HepG2 (cell line): ENCODE data around the gene DAB1.

Experiments
- ESRRA ChIP-seq: sonication (generic); formaldehyde crosslinking; IDR thresholded peaks from 2 replicates; pipeline ENCODE4 v1.5.1; 2020; ENCODE audit warnings: mild to moderate bottlenecking, low read depth, missing genetic modification reagents
- ETV6 ChIP-seq: sonication (generic); formaldehyde crosslinking; conservative IDR thresholded peaks from 2 replicates; pipeline ENCODE4 v1.4.0; 2020; ENCODE audit warnings: missing genetic modification reagents
- RAD21 ChIP-seq: fragments of 450-650 bp; formaldehyde crosslinking; IDR thresholded peaks from 2 replicates; pipeline ENCODE4 v1.5.0; 2020; ENCODE audit warnings: mild to moderate bottlenecking
- THYN1 ChIP-seq: sonication (generic); formaldehyde crosslinking; IDR thresholded peaks from 2 replicates; pipeline ENCODE4 v1.8.1; 2023; ENCODE audit warnings: low read depth, mild to moderate bottlenecking, moderate library complexity, missing genetic modification reagents, borderline replicate concordance
- ZNF629 ChIP-seq: sonication (generic); formaldehyde crosslinking; conservative IDR thresholded peaks from 2 replicates; pipeline ENCODE4 v1.5.0; 2020; ENCODE audit warnings: missing genetic modification reagents
- TF ChIP-seq, protein P1 (sequence below): sonication (generic); formaldehyde crosslinking; IDR thresholded peaks from 2 replicates; pipeline ENCODE4 v1.4.0; 2020; ENCODE audit warnings: missing genetic modification reagents, mild to moderate bottlenecking, borderline replicate concordance

DNA sequence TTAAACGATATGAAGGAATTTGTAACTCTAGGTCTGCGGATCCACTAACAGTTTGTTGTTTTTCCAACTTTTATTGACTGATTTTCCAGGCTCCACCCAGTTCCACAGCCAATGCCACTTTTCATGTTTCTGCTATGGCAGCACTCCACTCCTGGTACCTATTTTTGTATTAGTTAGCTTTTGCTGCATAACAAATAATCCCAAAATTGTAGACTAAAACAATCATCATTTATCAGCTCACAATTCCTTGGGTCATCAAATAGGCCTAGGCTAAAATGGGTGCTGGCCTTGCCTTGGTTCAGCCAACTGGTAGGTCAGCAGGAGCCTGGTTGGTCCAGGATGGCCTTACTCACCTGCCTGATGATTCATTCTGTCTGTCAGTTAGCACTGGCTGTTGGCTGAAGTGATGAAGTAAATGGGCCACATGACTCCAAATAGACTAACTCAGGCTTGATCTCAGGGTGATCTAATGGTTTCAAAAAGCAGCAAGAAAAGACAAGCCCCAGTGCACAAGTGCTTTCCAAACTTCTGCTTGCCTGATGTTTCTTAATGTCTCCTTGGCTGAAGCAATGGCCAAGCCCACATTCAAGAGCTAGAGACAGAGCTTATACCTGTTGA, 454.9 kb downstream of the DAB1 start:
- TF ChIP-seq THYN1 (no peak), ESRRA (no peak), RAD21 (CRISPR knock-in tag) (no peak), ZNF629 (CRISPR knock-in tag) (no peak), ETV6 (CRISPR knock-in tag) (no peak)
- TF ChIP-seq, protein P1, sequence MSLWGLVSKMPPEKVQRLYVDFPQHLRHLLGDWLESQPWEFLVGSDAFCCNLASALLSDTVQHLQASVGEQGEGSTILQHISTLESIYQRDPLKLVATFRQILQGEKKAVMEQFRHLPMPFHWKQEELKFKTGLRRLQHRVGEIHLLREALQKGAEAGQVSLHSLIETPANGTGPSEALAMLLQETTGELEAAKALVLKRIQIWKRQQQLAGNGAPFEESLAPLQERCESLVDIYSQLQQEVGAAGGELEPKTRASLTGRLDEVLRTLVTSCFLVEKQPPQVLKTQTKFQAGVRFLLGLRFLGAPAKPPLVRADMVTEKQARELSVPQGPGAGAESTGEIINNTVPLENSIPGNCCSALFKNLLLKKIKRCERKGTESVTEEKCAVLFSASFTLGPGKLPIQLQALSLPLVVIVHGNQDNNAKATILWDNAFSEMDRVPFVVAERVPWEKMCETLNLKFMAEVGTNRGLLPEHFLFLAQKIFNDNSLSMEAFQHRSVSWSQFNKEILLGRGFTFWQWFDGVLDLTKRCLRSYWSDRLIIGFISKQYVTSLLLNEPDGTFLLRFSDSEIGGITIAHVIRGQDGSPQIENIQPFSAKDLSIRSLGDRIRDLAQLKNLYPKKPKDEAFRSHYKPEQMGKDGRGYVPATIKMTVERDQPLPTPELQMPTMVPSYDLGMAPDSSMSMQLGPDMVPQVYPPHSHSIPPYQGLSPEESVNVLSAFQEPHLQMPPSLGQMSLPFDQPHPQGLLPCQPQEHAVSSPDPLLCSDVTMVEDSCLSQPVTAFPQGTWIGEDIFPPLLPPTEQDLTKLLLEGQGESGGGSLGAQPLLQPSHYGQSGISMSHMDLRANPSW (CRISPR knock-in tag), result no peak
